A549 (cell line): ENCODE measurements around the gene SCD.

Experiments used
- GATA3 ChIP-seq: IDR thresholded peaks from 2 replicates; pipeline ENCODE4 v1.6.1; 2012; ENCODE audit warnings: borderline replicate concordance
- MYC ChIP-seq: IDR thresholded peaks from 2 replicates; pipeline ENCODE4 v1.6.1; 2012; ENCODE audit warnings: mild to moderate bottlenecking, inconsistent platforms, low read length, improper control_type of control experiment, borderline replicate concordance
- NR3C1 ChIP-seq: fragments of >200 bp; sonication (Bioruptor Twin); formaldehyde crosslinking; IDR thresholded peaks from 3 replicates; pipeline ENCODE4 v1.6.1; 2017
- POLR2A ChIP-seq: IDR thresholded peaks from 2 replicates; pipeline ENCODE4 v1.6.1; 2012; ENCODE audit warnings: mild to moderate bottlenecking, low read length
- SMC3 ChIP-seq: fragments of >200 bp; sonication (Bioruptor Twin); formaldehyde crosslinking; IDR thresholded peaks from 3 replicates; pipeline ENCODE4 v1.6.1; 2018; ENCODE audit warnings: inconsistent platforms
- TF ChIP-seq, protein P1 (sequence below): fragments of 200-600 bp; sonication (generic); IDR thresholded peaks from 2 replicates; pipeline ENCODE4 v1.6.1; 2016; ENCODE audit warnings: antibody characterized with exemption, mild to moderate bottlenecking, moderate library complexity

DNA sequence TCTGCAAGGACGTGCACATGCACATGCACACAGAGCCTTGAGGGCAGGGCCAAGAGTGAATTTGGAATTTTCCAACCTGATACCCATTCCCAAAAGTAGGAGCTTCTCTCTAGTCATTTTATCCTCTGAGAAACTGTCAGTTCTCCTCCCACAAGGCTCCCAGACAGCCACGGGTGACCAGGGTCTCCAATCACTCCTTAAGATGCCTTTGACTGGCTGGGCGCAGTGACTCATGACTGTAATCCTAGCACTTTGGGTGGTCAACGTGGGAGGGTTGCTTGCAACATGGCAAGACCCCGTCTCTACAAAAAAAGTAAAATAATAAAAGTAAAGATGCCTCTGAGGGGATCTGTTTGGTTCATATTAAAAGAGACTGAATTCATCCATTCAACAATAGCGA lies 13.2 kb downstream of the SCD start:
- TF ChIP-seq POLR2A (no peak), GATA3 (no peak), NR3C1 (no peak), MYC (no peak), SMC3 (no peak)
- TF ChIP-seq, protein P1, sequence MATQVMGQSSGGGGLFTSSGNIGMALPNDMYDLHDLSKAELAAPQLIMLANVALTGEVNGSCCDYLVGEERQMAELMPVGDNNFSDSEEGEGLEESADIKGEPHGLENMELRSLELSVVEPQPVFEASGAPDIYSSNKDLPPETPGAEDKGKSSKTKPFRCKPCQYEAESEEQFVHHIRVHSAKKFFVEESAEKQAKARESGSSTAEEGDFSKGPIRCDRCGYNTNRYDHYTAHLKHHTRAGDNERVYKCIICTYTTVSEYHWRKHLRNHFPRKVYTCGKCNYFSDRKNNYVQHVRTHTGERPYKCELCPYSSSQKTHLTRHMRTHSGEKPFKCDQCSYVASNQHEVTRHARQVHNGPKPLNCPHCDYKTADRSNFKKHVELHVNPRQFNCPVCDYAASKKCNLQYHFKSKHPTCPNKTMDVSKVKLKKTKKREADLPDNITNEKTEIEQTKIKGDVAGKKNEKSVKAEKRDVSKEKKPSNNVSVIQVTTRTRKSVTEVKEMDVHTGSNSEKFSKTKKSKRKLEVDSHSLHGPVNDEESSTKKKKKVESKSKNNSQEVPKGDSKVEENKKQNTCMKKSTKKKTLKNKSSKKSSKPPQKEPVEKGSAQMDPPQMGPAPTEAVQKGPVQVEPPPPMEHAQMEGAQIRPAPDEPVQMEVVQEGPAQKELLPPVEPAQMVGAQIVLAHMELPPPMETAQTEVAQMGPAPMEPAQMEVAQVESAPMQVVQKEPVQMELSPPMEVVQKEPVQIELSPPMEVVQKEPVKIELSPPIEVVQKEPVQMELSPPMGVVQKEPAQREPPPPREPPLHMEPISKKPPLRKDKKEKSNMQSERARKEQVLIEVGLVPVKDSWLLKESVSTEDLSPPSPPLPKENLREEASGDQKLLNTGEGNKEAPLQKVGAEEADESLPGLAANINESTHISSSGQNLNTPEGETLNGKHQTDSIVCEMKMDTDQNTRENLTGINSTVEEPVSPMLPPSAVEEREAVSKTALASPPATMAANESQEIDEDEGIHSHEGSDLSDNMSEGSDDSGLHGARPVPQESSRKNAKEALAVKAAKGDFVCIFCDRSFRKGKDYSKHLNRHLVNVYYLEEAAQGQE, result no peak
